ENCODE data around the gene EHD4.

DNA sequence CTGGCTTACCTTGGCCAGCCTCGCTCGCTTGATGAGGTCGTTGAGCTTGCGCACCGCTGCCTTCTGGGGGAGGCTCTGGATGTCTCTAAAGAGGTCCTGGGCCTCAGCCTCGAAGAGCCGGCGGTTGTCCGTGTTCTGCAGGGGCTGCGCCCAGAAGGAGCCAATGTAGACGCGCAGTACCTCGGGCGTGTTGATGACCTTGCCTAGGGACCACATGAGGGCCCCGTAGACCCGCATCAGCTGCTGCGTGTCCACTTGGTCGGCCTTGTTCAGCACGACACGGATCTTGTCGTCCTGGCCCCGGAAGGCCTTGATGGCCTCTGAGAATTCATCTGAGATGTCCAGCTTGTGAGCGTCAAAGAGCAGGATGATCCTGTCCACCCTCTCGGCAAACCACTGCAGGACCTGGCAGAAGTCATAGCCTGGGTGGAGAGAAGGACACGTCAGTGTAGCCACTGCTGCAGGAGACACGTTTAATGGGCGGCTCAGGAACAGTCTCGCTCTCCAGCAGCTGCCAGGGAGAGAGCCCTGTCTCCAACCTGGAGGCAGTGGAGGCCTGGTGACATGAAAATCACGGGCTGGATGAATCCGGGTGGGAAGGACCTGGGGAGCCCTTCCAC lies 53.0 kb downstream of the EHD4 start:
- TF ChIP-seq, protein P1, sequence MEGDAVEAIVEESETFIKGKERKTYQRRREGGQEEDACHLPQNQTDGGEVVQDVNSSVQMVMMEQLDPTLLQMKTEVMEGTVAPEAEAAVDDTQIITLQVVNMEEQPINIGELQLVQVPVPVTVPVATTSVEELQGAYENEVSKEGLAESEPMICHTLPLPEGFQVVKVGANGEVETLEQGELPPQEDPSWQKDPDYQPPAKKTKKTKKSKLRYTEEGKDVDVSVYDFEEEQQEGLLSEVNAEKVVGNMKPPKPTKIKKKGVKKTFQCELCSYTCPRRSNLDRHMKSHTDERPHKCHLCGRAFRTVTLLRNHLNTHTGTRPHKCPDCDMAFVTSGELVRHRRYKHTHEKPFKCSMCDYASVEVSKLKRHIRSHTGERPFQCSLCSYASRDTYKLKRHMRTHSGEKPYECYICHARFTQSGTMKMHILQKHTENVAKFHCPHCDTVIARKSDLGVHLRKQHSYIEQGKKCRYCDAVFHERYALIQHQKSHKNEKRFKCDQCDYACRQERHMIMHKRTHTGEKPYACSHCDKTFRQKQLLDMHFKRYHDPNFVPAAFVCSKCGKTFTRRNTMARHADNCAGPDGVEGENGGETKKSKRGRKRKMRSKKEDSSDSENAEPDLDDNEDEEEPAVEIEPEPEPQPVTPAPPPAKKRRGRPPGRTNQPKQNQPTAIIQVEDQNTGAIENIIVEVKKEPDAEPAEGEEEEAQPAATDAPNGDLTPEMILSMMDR (conservative IDR thresholded peaks at IDR 0.05) = no peak
- no peak for TF ChIP-seq ZFX (IDR thresholded peaks at IDR 0.05)
